IPS DF 4.7 (cell line): ENCODE measurements around the gene NOC2L.

Experiments
- DNase-seq: peaks from one replicate; pipeline ENCODE4 v3.0.0-alpha.2; 2013; ENCODE audit warnings: low spot score; ENCODE audit errors: extremely low read depth

NOC2L gene

DNA sequence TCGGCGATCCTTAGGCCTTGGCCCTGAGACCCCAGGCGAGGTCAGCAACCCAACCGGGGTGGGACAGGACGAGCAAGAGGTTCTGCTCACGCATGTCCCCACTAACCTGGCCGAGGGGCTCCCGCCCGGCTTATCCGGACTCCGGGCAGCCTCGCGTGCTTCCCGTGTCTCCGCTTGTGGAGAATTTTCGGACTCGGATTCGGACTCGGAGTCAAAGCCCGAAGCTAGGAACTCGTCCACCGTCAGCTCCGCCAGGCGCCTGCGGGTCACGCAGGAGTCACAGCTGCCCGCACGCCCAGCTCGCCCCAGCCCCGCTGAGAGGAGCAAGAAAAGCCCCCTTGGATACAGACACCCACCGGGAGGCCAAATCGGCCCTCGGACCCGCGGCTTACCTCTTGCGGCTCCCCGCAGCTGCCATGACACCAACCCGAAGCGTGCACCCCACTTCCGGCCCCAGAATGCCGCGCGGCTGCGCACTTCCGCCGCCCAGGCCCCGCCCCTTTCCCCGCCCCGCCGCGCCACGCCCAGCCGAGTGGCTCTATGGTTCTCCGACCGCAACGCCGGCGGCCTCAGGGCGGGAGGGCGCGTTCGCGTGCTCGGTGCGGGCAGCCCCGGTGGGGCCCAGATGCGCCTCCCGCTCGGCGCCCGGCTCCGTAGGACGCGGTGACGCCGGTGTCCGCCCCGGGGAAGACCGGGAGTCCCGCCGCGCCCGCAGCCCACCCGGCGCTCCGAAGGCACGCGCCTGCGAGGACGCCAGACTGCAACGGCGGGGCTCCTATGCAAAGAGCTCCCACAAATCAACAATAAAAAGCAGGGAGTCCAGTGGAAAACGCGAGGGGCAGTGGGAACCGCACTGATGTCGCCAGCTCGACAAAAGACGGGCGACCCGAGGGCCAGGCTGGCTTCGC is at the start of gene NOC2L:
Gene NOC2L (minus strand): TSS at position 434 of the 908 bp plus-strand sequence. CDS start 16 bp downstream, at position 418.
- no peak for DNase-seq

DNA sequence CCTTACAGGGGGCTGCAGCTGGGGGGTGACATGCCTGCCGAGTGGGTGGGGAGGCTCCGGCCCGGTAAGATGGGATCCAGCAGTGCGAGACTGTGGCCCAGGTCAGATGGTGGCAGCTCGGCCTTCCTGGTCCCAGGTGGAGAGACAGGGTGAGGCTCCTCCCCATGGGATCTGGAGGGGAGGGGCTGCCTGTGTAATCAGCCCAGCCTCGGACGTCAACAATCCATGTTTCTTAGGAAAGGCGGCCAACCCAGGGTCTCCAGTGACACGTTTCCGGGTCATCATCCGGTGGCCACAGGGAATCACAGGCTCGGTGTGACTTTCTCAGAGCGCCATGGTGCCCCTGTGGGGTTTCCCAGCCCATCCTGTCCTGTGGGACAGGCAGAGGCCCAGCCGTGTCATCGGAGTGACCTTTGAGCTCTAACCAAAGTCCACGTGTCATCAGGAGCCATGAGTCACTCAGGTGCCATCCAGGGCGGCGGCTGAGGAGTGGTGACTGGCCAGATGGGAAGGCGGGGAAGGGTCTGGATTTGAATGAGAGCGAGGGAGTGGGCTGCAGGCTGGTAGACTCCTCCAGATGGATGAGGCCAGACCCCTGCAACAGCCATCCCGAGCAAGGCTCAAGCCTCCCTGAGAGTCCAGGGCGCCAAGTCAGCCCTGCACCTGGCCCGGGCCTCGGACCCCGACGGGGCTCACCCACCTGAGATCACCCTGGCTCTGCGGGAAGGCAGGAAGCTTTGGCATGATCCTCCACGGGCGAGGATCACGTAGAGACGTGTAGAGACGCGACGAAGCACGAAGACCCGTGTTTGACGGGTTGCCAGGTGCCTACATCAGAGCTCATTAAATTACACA is 47.5 kb upstream of the NOC2L start:
- DNase-seq = no peak

- DNase-seq = no peak
Observed at GRCh38 chr1:1005774-1006304, 46.8 kb upstream of the NOC2L start.

- no peak for DNase-seq
Observed at GRCh38 chr1:1004780-1005697, 46.0 kb upstream of the NOC2L start.

DNA sequence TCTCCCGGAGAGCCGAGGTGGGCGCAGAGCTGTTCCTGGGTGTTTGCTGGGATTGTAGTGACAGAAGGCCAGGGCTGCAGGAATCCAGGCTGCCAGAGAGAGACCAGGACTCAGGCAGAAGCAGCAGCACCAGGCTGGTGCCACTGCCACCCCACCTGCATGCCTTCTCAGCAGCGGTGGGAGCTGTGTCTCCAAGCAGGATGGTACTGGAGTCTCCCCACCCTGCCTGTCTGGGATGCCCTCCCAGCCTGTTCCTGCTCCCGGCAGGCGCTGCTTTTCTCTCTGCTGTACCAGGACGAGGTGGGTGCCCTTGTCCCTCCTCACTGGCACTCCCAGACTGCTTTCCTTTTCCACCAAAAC is 45.3 kb upstream of the NOC2L start:
- DNase-seq = no peak

DNA sequence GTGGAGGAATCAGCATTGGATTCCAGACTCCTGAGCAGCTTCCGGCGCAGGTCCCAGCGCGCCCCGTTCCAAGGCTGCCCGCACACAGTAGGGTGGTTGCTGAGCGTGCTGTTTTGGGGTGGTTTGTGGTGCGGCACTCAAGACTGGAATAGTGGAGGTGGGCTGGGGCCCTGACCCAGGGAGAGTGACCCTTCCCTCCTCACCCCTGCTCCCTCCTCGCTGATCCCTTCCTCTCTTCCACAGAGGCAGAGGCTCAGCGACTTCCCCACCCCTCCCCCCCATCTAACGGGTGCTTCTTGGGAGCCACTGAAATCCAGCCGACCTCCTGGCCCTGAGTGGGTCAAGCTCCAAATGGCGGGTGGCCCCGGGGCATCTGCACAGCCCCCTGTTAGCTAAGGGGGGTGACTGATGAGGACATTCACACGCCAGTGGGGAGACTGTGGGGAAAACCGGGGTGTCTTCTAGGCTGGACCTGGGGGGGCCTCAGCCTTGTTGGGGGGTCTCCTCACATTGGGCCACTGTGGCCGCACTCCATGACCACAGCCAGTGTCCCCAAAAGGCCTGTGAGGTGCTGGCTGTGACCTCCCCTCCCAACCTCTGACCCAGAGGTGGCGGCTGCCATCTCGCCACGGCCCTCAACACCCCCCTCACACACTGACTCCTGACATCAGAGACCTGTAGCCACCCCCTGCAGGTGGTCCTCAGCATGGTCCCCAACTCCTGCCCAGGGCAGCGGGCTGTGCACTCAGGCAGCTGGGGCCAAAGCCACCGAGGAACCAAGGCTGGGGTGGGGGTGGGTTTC is 44.8 kb upstream of the NOC2L start:
- DNase-seq = no peak

DNA sequence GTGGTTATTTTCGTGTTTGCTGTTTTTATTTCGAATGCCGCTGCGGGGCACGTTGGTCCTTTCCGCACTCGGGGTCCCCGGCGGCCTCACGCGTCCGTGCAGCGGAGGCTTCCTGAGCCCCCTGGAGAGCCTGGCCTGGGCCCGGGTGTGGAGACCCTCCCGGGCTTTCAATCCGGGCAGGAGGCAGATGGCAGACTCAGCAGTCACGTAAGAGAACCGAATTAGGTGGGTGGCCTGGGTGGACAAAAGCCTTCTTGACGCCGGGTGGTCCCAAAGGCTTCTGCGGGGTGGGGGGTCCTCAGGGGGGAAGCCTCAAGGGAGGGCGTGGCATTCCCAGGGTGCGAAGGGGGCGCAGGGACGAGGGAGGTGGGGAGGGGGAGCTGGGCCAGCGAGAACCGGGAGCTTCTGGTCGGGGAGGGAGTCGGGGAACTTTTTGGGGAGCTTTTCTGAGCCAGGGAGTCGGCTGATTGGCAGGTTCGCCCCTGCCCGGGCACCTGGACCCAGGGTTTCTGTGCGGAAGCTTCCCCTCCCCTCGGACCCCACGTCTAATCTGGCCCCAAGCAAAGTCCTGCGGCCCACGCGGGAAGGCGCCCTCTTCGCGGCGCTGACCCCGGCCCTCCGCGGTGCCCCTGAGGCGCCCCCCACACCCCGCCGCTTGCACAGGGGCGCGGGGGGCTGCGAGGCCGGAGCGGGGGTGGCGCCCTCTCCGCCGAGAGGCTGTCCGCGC is 42.2 kb upstream of the NOC2L start:
- no peak for DNase-seq

- no peak for DNase-seq
Observed at GRCh38 chr1:1000357-1001056, 41.5 kb upstream of the NOC2L start.

DNA sequence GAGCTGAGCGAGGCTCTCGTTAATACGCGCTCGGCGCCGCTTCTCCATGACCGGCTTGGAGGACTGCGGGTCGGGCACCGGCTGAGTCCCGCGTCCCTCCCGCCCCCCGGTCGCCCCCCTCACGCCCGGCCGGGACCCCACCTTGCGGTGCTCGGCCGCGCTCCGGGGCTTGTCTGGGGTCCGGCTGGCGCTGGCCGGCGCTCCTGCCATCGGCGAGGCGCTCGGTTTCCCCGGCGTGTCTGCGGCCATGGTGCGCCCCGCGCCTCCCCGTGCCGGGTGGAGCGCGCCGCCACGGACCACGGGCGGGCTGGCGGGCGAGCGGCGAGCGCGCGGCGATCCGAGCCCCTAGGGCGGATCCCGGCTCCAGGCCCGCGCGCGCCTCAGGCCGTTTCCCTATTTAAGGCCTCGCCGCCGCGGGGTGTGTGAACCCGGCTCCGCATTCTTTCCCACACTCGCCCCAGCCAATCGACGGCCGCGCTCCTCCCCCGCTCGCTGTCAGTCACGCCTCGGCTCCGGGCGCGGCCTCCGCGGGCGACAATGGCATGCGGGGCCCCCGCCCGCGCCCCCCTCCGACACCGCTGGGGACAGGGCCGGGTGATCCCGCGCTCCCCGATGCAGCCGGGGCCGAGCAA is 40.8 kb upstream of the NOC2L start, which contains the start of gene HES4:
Gene HES4 (minus strand): TSS at position 373 of the 632 bp plus-strand sequence. CDS start 124 bp downstream, at position 249.
- DNase-seq = no peak

GRCh38 chr1:998995-999724 is 40.1 kb upstream of the NOC2L start:
- no peak for DNase-seq

GRCh38 chr1:998745-998994 is 39.6 kb upstream of the NOC2L start:
- DNase-seq = no peak

DNA sequence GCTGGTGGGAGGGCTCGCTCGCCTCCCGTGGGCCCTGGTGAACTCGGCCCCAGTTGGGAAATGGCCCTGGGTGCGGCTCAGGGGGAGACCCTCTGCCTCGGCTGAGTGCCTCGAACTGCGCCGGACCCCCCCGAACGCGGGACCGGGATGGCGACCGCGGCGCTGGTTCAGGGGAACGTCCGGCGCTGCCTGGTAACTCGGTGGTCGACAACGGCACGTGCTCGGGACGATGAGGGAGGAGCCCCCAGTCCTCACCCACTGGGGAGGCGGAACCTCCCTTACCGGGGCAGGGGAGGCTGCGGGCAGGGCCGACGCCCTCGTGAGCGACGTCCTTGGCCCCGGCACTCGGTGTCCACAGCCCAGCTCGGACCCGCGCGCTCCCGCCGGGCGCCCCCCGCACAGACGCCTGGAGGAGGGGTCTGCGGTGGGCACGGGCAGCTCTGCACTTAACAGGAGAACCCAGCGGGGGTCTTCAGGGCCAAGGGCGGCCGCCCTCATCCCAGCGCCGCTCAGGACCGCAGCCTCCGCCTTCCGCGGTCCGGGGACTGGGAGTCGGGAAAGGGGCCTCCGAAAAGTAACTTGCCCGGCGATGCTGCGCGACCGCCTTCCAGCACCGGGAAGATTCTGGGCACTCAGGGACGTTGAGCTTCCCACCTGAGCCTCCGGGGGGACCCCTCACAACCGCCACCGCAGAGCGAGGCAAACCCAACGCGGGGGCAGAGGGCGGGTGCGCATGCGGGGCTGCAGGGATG is 39.1 kb upstream of the NOC2L start:
- no peak for DNase-seq

DNA sequence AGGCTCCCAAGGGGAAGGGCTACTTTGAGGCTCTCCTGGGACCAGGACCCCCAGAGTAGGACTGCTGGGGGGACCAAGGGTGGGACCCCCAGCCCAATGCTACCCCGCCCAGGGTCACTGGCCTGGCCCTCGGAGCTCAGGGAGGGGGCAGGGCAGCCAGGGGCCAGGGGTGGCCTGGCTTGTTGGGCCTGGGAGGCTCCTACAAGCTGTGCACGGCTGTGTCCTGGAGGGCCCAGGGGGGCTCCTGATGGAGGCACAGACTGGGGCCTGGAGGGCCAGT is 38.6 kb upstream of the NOC2L start:
- DNase-seq = no peak

- no peak for DNase-seq
Observed at GRCh38 chr1:996851-997712, 38.0 kb upstream of the NOC2L start.

DNA sequence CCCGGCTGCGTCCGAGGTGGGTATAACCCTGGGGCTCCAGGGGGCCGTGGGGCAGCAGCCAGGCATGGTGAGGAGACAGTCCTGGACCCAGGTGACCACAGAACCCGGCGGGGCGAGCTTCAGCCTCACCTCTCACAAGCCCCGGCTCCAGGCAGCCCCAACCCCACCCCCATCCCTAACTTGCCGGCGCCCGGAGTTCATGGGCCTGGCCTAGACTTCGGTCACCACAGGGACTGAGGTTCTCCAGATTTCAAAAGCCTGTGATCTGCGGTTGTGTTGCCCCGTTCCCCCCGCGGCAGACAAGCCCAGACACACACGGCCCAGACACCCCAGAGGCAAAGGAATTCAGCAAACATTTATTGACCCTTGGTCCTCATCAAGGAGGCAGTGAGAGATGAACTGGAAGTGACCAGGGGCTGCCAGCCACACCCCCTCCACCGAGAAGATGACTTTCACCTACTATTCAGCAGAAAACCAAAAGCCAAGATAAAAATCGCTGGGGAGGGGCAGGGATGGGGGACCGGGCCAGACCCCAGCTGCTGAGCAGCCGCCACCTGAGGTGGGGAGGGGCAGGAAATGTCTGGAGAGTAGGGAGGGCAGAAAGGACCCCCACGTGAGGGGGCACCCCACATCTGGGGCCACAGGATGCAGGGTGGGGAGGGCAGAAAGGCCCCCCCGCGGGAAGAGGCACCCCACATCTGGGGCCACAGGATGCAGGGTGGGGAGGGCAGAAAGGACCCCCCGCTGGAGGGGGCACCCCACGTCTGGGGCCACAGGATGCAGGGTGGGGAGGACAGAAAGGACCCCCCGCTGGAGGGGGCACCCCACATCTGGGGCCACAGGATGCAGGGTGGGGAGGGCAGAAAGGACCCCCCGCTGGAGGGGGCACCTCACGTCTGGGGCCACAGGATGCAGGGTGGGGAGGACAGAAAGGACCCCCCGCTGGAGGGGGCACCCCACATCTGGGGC is 36.9 kb upstream of the NOC2L start:
- no peak for DNase-seq
